ENCODE data around the gene ATP8A2.

The ATP8A2 gene

GRCh38 chr13:25901460-25902376 is 529.9 kb downstream of the ATP8A2 start:
- no peaks in the 10 kb centered on the region for H3K27me3 ChIP-seq
- no peak for DNase-seq
- H3K4me1 ChIP-seq = no peaks in the 10 kb centered on the region
- intact Hi-C loops (cut with DNase I; ENCODE audit: low total_unique reads) = no loop called here
- H3K4me3 ChIP-seq = no peak overlapping the region
- TF ChIP-seq, protein P1, sequence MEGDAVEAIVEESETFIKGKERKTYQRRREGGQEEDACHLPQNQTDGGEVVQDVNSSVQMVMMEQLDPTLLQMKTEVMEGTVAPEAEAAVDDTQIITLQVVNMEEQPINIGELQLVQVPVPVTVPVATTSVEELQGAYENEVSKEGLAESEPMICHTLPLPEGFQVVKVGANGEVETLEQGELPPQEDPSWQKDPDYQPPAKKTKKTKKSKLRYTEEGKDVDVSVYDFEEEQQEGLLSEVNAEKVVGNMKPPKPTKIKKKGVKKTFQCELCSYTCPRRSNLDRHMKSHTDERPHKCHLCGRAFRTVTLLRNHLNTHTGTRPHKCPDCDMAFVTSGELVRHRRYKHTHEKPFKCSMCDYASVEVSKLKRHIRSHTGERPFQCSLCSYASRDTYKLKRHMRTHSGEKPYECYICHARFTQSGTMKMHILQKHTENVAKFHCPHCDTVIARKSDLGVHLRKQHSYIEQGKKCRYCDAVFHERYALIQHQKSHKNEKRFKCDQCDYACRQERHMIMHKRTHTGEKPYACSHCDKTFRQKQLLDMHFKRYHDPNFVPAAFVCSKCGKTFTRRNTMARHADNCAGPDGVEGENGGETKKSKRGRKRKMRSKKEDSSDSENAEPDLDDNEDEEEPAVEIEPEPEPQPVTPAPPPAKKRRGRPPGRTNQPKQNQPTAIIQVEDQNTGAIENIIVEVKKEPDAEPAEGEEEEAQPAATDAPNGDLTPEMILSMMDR (IDR thresholded peaks at IDR 0.05) = no peak
- no peak overlapping the region for H3K27ac ChIP-seq
- H3K36me3 ChIP-seq = no peaks in the 10 kb centered on the region
- no peaks in the 10 kb centered on the region for H3K9me3 ChIP-seq

- intact Hi-C loops (cut with DNase I; ENCODE audit: low total_unique reads) = no loop called here
- H3K27ac ChIP-seq = no peak overlapping the region
- H3K36me3 ChIP-seq = no peaks in the 10 kb centered on the region
- H3K27me3 ChIP-seq = no peaks in the 10 kb centered on the region
- no peaks in the 10 kb centered on the region for H3K4me1 ChIP-seq
- H3K9me3 ChIP-seq = no peaks in the 10 kb centered on the region
- H3K4me3 ChIP-seq = no peak overlapping the region
- TF ChIP-seq, protein P1 (IDR thresholded peaks at IDR 0.05) = no peak
- no peak for DNase-seq
These were observed 530.7 kb downstream of the ATP8A2 start for GRCh38 chr13:25902455-25902854.

DNA sequence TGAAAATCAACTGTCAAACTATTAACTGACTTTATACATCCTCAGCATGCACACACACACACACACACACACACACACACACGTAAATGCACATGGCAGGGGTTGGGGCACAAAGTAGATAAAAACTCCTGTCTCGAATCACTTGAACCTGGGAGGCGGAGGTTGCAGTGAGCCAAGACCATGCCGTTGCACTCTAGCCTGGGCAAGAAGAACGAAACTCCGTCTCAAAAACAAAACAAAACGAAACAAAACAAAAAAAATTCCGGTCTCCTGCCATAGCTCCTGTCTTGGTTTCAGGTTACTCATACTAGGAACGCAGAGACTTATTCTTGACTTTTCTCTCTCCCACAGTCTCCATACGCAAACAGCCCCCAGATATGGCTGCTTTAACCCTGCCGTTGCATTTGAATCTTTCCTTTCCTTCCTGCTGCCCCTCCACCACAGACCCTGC is 531.1 kb downstream of the ATP8A2 start:
- Histone ChIP-seq H3K9me3 (no peaks in the 10 kb centered on the region), H3K27ac (no peak overlapping the region), H3K4me3 (no peak overlapping the region), H3K36me3 (no peaks in the 10 kb centered on the region), H3K27me3 (no peaks in the 10 kb centered on the region), H3K4me1 (no peaks in the 10 kb centered on the region)
- no peak for DNase-seq
- intact Hi-C loops (cut with DNase I; ENCODE audit: low total_unique reads) = no loop called here
- TF ChIP-seq, protein P1 (IDR thresholded peaks at IDR 0.05) = no peak

- Histone ChIP-seq H3K36me3 (no peaks in the 10 kb centered on the region), H3K9me3 (no peaks in the 10 kb centered on the region), H3K27me3 (no peaks in the 10 kb centered on the region), H3K27ac (no peak overlapping the region), H3K4me1 (no peaks in the 10 kb centered on the region), H3K4me3 (no peak overlapping the region)
- intact Hi-C loops (cut with DNase I; ENCODE audit: low total_unique reads) = no loop called here
- TF ChIP-seq, protein P1 (IDR thresholded peaks at IDR 0.05) = no peak
- DNase-seq = no peak
These were observed 533.1 kb downstream of the ATP8A2 start for GRCh38 chr13:25904830-25905229.

- Histone ChIP-seq H3K4me1 (no peaks in the 10 kb centered on the region), H3K4me3 (no peak overlapping the region), H3K9me3 (no peaks in the 10 kb centered on the region), H3K27ac (no peak overlapping the region), H3K27me3 (no peaks in the 10 kb centered on the region), H3K36me3 (no peaks in the 10 kb centered on the region)
- DNase-seq = no peak
- TF ChIP-seq, protein P1 (IDR thresholded peaks at IDR 0.05) = no peak
- intact Hi-C loops (cut with DNase I; ENCODE audit: low total_unique reads) = no loop called here
These were observed 533.8 kb downstream of the ATP8A2 start for GRCh38 chr13:25905611-25906010.

Data from tibial artery (tissue), 4 donors.